HG03571 (cell line): ENCODE measurements around the gene UPK3B.
"Not testable (repeated sequence)": the region's sequence is repeated elsewhere in the genome, so short reads cannot be mapped to it uniquely, and the experiment has no call there.

Source experiments
- ATAC-seq: cut with Tn5 transposase; IDR thresholded peaks from one replicate; pipeline ENCODE4 v1.9.1; 2021; ENCODE audit not compliant: unreplicated experiment

The UPK3B gene

DNA sequence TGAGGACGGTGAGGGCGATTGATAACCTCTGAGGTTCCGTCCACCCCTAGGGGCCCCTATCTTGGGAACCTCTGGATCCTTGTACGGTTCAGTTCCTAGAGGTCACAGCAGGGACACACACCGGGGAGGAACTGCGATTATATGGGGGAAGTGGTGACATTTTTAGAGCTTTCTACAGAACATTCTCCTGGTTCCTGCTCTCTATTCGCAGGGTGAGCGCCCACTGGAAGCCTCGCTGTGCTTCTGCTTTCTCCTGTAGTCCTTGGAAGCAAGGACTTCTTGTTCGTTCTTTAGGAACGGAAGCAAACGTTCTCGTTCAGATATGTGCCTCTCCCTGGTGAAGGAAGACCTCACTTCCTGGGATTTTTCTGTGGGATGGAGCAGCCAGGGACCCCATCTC, 22.4 kb upstream of the UPK3B start:
- ATAC-seq, result not testable (repeated sequence)

DNA sequence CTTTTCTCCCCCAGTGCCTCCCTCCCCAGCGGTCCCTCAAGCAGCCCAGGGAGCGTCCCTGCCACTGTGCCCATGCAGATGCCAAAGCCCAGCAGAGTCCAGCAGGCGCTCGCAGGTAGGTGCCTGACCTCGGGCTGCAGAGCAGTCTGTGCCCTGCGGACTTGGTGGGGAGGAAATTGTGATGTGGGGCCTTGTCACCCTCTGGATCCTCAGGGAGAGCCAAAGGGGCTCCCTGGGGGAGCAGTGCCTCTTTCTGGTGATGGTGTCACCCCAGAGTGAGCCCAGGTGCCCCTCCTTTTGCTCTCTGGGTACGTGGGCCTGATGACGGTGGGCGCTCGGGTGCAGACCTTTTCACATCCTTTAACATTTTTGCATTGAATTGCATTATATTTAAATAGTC, 18.2 kb upstream of the UPK3B start:
- ATAC-seq, result not testable (repeated sequence)

DNA sequence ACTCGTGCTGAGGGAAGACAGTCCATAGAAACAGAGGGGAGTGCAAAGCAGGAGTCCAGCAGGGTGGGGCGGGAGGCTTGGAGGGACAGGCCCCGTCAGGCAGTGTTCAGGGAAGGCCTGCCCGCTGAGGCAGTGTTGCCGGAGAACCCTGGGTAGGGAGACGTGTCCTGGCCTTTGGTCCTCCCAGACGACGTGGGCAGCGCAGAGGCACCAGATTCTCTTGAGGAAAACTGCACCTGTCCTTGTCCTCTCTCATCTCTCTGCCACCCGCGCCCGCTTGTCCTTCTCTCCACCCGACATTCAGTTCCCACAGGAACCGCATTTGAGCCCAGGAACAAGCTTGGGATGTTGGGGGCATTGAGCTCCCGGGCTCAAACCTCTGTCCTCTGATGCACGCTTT, 14.6 kb upstream of the UPK3B start:
- ATAC-seq, result not testable (repeated sequence)

DNA sequence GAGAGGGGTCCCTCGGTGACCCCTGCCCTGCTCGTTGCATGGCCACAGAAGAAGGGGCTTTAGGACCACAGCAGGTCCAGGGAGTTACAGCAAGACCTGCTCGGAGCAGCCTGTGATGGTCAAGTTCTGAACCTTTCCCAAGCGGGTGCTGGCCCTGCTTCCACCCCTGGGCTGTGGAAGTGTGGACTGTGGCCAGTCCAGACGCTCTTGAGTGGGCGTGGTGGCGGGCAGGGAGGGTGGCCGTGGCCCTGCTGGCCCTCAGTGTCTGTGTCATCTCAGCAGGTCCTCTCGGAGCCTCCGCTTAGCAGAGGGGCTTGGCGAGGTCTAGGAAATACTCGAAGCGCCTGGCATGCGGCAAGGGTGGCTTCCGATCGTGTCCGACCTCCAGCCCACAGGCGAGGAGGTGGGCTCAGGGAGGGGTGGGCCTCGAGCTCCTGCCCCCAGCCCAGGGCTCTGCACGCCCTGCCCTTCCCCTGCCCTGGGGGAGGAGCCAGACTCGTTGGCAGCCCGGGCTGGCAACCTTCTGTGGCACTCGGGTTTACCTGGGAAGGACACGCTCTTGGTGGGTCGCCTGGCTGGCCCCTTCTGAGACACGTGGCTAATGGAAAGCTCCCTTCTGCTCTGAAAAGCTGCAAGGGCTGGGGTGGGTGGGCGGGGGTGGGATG, 12.3 kb upstream of the UPK3B start:
- ATAC-seq, result not testable (repeated sequence)

DNA sequence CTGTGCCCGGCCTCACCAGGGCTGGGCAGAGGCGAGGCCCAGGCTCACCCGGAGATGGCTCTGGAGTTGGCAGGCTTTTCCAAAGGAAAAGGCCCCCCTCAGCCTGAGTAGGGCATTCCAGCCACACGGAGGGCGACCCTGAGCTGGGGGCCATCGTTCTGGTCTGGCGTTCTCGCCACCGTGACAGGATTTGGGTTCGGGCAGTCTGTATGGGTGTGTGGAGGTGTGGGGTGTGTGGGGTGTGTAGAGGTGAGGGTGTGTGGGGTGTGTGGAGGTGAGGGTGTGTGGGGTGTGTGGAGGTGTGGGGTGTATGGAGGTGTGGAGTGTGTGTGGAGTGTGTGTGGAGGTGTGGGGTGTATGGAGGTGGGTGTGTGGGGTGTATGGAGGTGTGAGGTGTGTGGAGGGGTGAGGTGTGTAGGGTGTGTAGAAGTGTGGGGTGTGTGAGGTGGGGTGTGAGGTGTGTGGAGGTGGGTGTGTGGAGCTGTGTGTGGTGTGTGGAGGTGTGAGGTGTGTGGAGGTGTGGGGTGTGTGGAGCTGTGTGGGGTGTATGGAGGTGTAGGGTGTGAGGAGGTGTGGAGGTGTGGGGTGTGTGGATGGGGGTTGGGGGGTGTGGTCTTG, 11.7 kb upstream of the UPK3B start:
- not testable (repeated sequence) for ATAC-seq

DNA sequence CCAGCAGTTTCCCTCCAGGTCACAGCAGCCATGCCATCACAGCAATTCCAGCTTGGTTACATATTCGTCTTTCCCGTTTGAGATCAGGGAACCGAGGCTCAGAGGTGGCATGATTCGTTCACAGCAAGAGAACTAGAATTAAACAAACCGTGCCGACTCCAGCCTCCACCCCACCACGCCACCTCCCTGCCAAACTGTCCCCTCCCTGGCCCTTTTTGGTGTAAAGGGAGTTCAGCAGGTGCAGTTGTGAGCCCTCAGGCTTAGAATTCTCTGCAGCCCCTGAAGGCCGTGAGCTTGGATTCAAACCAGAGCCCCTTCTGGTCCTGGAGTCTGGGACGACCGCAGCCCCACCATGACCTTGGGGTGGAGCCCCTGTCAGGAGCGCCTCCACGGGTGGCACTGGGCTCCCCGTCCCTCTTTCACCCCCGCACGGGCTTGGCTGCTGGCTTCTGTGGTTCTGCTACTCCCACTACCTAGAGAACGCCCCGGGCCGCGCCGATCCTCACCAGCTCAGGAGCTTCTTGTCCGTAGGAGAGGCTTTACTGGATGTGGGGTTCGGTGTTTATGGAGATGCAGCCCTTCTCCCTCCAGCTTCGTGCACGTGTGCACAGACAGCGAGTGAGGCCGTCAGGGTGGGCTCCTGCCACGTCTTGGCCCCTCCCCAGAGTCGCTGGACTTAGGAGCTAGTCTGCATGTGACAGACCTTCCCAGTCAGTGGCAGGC, 11.0 kb upstream of the UPK3B start:
- not testable (repeated sequence) for ATAC-seq

DNA sequence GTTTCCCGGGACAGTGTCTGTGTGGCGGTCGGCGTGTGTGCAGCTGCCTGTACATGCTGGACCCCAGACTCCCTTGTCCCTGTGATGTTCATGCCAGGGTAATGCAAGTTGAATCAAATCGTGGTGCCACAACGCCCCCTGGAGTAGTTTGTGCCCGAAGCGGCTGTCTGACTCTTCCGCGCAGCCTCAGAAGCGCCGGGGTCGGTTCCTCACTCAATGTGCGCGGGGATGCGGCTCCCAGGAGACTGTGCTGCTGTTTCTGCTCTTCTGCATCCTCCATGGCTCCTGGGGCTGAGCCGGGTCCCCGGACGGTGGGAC, 10.5 kb upstream of the UPK3B start:
- not testable (repeated sequence) for ATAC-seq

DNA sequence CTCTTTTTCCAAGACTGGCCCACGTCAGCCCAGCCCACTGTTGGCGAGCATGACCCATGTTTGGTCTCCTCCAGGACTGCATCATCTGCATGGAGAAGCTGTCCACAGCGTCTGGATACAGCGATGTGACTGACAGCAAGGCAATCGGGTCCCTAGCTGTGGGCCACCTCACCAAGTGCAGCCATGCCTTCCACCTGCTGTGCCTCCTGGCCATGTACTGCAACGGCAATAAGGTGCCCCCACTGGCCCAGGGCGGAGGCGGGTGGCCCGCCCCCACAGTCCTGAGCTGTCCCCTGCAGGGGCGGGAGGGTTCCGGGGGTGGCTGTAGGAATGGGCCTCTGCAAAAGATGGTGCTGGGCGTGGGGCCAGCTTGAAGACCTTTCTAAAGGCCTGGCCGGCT, 8.1 kb upstream of the UPK3B start:
- ATAC-seq, result not testable (repeated sequence)

DNA sequence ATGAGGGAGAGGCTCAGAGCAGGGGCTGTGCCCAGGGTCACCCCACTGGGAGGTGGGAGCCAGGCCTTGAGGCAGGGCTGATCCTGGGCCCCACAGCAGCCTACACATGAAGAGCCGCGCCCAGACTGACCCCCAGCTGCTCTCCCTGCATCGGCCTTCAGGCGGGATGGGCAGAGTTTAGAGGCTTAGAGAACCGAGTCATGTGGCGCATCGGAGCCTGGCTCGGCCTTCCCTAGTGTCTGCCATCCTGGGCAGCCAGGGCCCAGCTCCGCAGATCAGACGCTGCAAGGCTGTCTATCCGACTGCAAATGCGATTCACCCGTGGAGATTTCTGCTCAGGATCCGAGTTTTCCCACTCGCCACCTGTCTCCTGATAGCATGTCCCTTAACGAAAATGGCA, 7.5 kb upstream of the UPK3B start:
- ATAC-seq, result not testable (repeated sequence)

DNA sequence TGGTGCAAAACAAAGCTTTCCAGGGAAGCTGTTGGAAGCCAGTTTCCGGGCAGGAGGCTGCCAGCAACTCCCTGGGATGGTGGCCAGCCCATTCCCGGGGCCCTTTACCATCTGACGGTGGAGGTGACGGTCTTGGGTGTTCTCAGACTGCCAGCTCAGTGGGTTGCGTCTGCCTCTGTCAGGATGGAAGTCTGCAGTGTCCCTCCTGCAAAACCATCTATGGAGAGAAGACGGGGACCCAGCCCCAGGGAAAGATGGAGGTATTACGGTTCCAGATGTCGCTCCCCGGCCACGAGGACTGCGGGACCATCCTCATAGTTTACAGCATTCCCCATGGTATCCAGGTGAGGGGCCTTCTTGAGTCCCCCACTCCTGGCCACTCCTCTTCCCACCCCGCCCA, 7.1 kb upstream of the UPK3B start:
- not testable (repeated sequence) for ATAC-seq

DNA sequence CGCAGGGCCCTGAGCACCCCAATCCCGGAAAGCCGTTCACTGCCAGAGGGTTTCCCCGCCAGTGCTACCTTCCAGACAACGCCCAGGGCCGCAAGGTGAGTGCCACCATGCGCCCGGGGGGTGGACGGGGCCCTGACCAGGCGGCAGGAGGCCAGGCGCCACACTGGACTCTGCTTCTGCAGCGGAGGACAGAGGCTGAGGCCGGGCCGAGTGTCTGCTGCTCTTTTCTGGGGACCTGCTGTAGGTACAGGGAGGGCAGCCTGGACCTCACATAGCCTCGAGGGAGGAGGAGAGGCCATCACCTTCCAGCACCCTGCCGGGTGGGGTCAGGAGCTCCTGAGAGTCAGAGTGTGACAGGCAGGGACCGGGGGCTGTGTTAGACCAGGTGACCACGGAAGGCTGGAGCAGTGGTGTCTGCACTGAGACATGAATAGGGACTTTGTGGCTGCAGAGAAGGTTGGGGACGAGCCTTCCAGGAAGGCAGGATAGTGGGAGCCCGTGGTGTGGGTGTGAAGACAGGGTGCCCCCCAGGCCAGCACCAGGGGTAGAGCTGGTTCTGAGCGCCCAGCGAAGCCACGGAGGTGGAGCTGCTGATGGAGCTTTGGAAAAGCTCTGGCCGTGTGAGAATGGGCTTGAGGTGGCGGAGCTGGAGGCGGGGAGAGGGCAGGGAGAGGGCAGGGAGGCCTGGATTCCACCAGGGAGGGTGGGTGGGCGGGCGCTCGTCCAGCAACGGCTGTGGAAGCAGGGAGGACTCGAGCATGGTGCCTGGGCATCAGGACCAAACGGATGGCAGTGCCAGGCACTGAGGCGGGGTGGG, 5.8 kb upstream of the UPK3B start:
- not testable (repeated sequence) for ATAC-seq

DNA sequence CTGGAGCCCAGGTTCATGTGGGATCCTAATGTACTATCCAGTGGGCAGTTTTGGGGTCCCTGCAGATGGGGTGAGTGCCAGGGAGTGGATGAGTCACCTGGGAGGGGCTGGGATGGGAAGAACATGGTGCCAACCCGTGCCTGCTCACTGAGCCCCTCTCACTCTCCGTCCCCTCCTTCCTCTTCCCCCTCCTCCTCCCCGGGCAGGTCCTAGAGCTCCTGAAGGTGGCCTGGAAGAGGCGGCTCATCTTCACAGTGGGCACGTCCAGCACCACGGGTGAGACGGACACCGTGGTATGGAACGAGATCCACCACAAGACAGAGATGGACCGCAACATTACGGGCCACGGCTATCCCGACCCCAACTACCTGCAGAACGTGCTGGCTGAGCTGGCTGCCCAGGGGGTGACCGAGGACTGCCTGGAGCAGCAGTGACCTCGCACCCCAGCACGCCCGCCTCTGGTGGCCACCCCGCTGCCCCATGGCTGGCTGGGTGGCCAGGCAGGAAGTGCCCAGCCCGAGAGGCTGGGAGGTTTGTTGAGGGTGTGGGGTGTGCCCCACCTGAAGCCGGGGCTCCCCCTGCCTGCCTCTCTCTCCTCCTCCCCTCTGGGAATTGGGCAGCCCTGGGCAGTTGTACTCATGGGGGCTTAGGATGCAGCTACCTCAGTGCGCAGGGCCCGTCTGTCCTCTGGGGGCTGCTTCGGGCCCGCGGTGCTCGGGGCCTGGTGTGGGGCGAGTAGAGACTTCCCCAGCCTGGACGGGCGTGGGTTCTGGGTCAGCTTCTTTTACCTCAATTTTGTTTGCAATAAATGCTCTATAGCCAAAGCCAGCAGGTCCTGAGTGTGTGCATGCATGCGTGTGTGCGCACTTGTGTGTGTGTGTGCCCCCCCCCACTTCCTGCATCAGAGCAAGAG, 4.9 kb upstream of the UPK3B start:
- ATAC-seq, result no peak

DNA sequence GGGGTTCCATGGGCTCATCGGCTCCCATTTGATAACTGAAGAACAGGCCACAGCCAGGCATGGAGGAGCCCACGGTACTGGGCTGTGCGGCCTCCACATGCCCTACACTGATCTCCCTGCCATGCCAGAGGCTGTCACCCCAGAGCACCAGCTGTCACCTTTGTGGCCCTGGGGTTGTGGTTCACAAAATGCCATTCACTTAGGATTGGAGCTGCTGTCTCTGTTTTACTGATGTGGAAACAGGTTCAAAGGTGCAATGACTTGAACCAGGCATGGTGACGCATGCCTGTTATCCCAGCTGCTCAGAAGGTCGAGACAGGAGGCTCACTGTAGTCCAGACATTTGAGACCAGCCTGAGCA, 4.3 kb upstream of the UPK3B start:
- no peak for ATAC-seq

DNA sequence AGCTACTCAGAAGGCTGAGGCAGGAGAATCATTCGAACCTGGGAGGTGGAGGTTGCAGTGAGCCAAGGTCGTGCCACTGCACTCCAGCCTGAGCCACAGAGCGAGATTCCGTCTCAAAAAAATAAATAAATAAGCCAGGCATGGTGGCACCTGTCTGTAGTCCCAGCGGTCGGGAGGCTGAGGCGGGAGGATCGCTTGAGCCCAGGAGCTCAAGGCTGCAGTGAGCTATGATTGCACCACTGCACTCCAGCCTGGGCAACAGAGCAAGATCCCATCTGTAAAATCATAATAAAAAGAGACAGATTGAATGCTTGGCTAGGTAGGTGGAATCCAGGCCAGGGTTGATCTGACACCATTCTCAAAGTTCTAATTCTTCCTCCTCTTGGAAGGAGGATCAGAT, 3.7 kb upstream of the UPK3B start:
- not testable (repeated sequence) for ATAC-seq

DNA sequence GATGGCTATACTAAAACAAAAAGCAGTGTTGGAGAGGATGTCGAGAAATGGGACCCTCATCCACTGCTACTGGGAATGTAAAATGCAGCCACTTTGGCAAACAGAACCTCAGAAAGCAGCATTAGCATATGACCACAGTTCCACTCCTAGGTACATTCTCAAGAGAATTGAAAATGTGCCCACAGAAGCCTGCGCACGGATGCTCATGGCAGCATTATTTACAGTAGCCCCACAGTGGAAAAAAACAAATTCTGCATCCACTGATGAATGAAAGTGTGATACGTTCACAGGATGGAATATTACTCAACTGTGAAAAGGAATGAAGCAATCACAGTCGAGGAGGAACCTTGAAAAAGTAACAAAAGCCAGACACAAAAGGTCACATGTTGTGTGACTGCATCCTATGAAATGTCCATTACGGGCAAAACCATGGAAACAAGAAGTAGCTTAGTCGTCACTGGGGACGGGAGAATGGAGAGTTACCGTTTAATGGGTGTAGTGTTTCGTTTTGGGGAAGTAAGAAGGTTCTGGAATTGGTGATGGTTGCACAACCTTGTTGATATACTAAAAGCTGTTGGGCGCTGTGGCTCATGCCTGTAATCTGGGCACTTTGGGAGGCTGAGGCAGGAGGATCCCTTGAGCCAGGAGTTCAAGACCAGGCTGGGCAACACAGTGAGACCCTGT, 2.5 kb upstream of the UPK3B start:
- ATAC-seq, result no peak

DNA sequence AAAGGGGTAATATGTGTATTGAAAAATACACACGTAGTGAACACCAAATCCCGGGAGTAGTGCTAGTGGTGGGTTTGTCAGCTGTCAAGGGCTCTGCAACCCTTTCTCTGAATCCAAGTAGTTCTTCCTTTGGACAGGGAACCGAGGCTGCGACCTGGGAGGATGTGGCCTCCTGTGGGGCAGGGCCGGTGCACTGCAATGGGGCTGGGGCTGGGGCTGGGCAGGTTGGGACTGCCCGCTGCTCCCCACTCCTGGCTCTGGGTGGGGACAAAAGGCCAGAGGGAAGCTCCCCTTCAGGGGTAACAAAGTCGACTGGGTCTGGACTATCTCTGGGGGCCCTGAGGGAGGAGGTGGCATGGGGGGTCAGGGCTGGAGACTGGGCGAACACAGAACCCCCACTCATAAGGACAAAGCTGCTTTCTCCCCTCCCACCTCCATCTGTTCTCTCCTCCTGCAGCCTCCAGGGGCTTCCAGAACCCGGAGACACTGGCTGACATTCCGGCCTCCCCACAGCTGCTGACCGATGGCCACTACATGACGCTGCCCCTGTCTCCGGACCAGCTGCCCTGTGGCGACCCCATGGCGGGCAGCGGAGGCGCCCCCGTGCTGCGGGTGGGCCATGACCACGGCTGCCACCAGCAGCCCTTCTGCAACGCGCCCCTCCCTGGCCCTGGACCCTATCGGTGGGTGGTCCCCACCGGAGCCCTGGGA, 1.0 kb downstream of the UPK3B start:
- not testable (repeated sequence) for ATAC-seq

DNA sequence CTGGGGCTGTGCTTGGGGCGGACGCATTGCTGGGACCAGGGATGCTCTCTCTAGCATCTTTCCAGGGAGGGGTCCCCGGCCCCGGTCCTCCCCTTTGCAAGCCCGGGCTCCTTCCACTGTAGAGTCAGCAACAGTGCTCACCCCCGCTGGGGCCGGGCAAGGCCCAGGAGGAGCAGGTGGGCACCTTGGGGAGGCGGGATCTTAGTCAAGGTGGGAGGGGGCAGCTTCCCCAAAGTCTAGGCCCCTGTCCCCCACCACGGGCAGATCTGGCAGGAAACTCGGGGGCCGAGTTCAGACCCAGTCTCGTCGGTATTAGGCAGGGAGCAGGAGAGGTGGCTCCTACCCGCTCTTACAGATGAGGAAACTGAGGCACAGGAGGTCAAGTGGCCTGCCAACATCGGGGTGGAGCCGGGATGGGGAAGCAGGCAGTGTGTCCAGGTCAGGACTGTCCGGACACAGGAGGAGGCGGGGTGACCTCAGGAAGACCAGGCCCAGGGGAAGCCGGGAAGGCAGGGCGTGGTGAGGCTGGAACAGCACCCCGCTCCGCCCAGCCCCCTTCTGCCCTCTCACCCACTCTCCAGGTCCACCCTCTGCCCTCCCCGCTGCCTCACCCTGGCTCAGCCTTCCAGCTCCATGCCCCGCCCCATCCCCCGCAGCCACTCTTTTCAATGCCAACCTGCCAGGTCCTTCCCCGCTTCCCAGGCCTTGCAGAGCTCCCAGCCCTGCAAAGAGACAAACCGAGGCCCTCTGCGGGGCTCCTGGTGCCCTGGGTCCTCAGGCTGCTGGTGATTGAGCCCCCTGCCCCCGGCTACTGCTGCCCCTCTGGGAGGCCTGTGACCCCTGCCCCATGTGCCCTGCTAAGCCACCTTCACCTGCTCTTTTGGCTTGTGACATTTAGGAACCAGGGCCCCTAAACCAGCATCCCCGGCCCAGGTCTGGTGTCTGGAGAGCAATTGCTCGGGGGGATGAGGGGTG, 1.8 kb downstream of the UPK3B start:
- ATAC-seq, result not testable (repeated sequence)
